K562 (cell line): ENCODE measurements around the gene KRTAP10-9. TPM values are rescaled to one million over a fixed set of nuclear protein-coding genes. Genes with fewer than 3 reads are reported as not detected.

Experiments used
- ATAC-seq: fragments of 200-7000 bp; cut with Tn5 transposase; 3 replicates; pipeline ENCODE4 v1.9.1; 2020; ENCODE audit warnings: moderate library complexity
- BruUV-seq: library from RNA; stranded (reverse); fragments of 400-500 nt; replicated peaks from 2 replicates; lab custom pipeline; 2021; lab: Mats Ljungman, UMichigan
- CTCF ChIA-PET: fragments of 300-600 bp; formaldehyde crosslinking; extraction: SDS; loops from one replicate; lab custom pipeline; 2021; ENCODE audit warnings: low intra/inter-chr PET ratio; lab: Yijun Ruan, JAX
- POLR2A ChIA-PET: fragments of 300-600, 350-650 bp; sonication (Branson Sonifier 250); formaldehyde crosslinking; extraction: SDS; loops from one replicate; lab custom pipeline; 2021; ENCODE audit warnings: antibody characterized with exemption, inconsistent platforms; lab: Yijun Ruan, JAX
- DNase-seq, 4 experiments: peaks; one replicate each; pipeline versions ENCODE4 v3.0.0 to v3.0.0-alpha.2; 2011 to 2018; ENCODE audit warnings: low spot score in 3 of 4, mixed read lengths in 3 of 4; ENCODE audit errors: extremely low read depth in 1 of 4
- FAIRE-seq: peaks from 2 replicates; lab custom pipeline; 2011; peaks lifted over from hg19 to GRCh38; lab: Jason Lieb, UNC
- H2AFZ ChIP-seq: 2 replicates; pipeline ENCODE4 v1.6.0; 2011; ENCODE audit warnings: low read depth, low read length, control low read depth, inconsistent platforms
- H3K27ac ChIP-seq: fragments of 200-600 bp; 3 replicates; pipeline ENCODE4 v1.8.0; 2011; ENCODE audit warnings: low read depth, mild to moderate bottlenecking, control low read depth, inconsistent platforms, low read length, moderate library complexity, mixed read lengths; ENCODE audit errors: extremely low read depth
- H3K27me3 ChIP-seq, 2 experiments: fragments of 300-600 bp in 1 of 2; 2 replicates in 1 of 2; 3 replicates in 1 of 2; pipeline versions ENCODE4 v1.6.0 to v1.8.0; 2011; ENCODE audit warnings: inconsistent platforms in 2 of 2, low read length in 2 of 2, mild to moderate bottlenecking in 1 of 2, mixed read lengths in 1 of 2, moderate library complexity in 1 of 2; ENCODE audit not compliant: control insufficient read depth in 2 of 2, insufficient read depth in 2 of 2
- H3K36me3 ChIP-seq: fragments of 300-600 bp; 3 replicates; pipeline ENCODE4 v1.8.0; 2011; ENCODE audit warnings: mild to moderate bottlenecking, low read length, inconsistent platforms; ENCODE audit not compliant: control insufficient read depth, insufficient read depth
- H3K4me1 ChIP-seq, 2 experiments: fragments of 200-600 bp in 1 of 2; replicated peaks in 1 of 2; 2 replicates in 1 of 2; 3 replicates in 1 of 2; pipeline versions ENCODE4 v1.5.1 to v1.8.0; 2011; ENCODE audit warnings: inconsistent platforms in 2 of 2, low read length in 2 of 2, mild to moderate bottlenecking in 1 of 2, mixed read lengths in 1 of 2, moderate library complexity in 1 of 2; ENCODE audit not compliant: control insufficient read depth in 2 of 2, insufficient read depth in 2 of 2
- H3K4me2 ChIP-seq: 2 replicates; pipeline ENCODE4 v1.6.1; 2011; ENCODE audit warnings: low read length, control low read depth, inconsistent platforms, mixed read lengths; ENCODE audit not compliant: insufficient read depth
- H3K4me3 ChIP-seq: fragments of 200-600 bp; sonication (generic), shearing (Covaris generic); 2 replicates; pipeline ENCODE4 v1.5.1; 2016; ENCODE audit warnings: control low read depth, inconsistent platforms
- H3K79me2 ChIP-seq: fragments of 200-600 bp; 3 replicates; pipeline ENCODE4 v1.8.0; 2011; ENCODE audit warnings: low read length, inconsistent platforms; ENCODE audit not compliant: control insufficient read depth, insufficient read depth
- H3K9ac ChIP-seq, 2 experiments: 2 replicates each; pipeline versions ENCODE4 v1.6.0 to v1.6.1; 2011; ENCODE audit warnings: low read depth in 2 of 2, low read length in 2 of 2, control low read depth in 1 of 2, inconsistent platforms in 1 of 2, mild to moderate bottlenecking in 1 of 2, mixed read lengths in 1 of 2; ENCODE audit not compliant: insufficient read depth in 1 of 2
- H3K9me1 ChIP-seq: one replicate; pipeline ENCODE4 v1.6.0; 2011; ENCODE audit warnings: inconsistent platforms, mild to moderate bottlenecking, low read length, moderate library complexity; ENCODE audit not compliant: control insufficient read depth, insufficient read depth
- H3K9me3 ChIP-seq: replicated peaks from 2 replicates; pipeline ENCODE4 v1.5.1; 2011; ENCODE audit warnings: low read depth, low read length, inconsistent platforms; ENCODE audit not compliant: control insufficient read depth, insufficient read depth
- H4K20me1 ChIP-seq: replicated peaks from 2 replicates; pipeline ENCODE4 v1.6.1; 2011; ENCODE audit warnings: low read length, inconsistent platforms, mixed read lengths; ENCODE audit not compliant: control insufficient read depth, insufficient read depth
- CBX3 ChIP-seq, 2 experiments: IDR thresholded peaks; 1 replicate in 1 of 2; 2 replicates in 1 of 2; pipeline ENCODE4 v1.6.1; 2012; ENCODE audit warnings: inconsistent platforms in 2 of 2, low read length in 2 of 2, borderline replicate concordance in 1 of 2, control low read depth in 1 of 2
- CTBP1 ChIP-seq: fragments of 450-650 bp; IDR thresholded peaks from 2 replicates; pipeline ENCODE4 v1.6.1; 2016; ENCODE audit warnings: borderline replicate concordance
- DMBX1 ChIP-seq: fragments of 250-450 bp; sonication (Bioruptor Pico); IDR thresholded peaks from 2 replicates; pipeline ENCODE4 v1.8.0; 2022; ENCODE audit warnings: inconsistent platforms, mild to moderate bottlenecking, moderate library complexity, borderline replicate concordance
- L3MBTL2 ChIP-seq: fragments of 450-650 bp; IDR thresholded peaks from 2 replicates; pipeline ENCODE4 v1.6.1; 2016; ENCODE audit warnings: mild to moderate bottlenecking, moderate library complexity
- THRAP3 ChIP-seq: fragments of 450-650 bp; IDR thresholded peaks from 2 replicates; pipeline ENCODE4 v1.6.1; 2016; ENCODE audit warnings: mild to moderate bottlenecking, inconsistent platforms, borderline replicate concordance
- WGBS: fragments of 100-300 bp; shearing (Covaris generic); methylation state at CpG from one replicate; pipeline ENCODE4 v1.1.6; 2016; ENCODE audit warnings: low coverage, mixed read lengths; ENCODE audit not compliant: insufficient coverage; ENCODE audit errors: missing lambda C conversion rate; 5-methylcytosine and 5-hydroxymethylcytosine counted together
- in situ Hi-C: fragments of 300-500 bp; cut with MboI; formaldehyde crosslinking; loops from 4 replicates; pipeline ENCODE4 v1.15.0; 2018; ENCODE audit warnings: inconsistent platforms, mixed read lengths
- intact Hi-C: fragments of 100-400 bp; cut with micrococcal nuclease; formaldehyde crosslinking; loops from 2 replicates; pipeline ENCODE4 v1.14.2; 2022
- polyA plus RNA-seq, 8 experiments: library from polyadenylated mRNA; depleted of rRNA in 4 of 8; stranded (reverse) in 5 of 8; unstranded in 3 of 8; fragments of >200 nt; fragmentation: Nextera tagmentation in 2 of 8; fragmentation: Illumina TruSeq in 1 of 8; extraction: Ambion mirVana in 2 of 8; extraction: Trizol in 1 of 8; gene quantifications; 2 replicates each; pipeline versions ENCODE4 v1.2.1 to v1.2.3, GENCODE V29; 2011 to 2014; ENCODE audit warnings: inconsistent platforms in 1 of 8, missing spikeins in 1 of 8
- total RNA-seq, 7 experiments: library from RNA; depleted of rRNA in 6 of 7; stranded (reverse); fragments of >200 nt in 6 of 7; fragmentation: Illumina TruSeq in 2 of 7; extraction: Trizol in 2 of 7; gene quantifications; 2 replicates each; pipeline versions ENCODE4 v1.2.1 to v1.2.3, GENCODE V29; 2011 to 2021; ENCODE audit warnings: low replicate concordance in 1 of 7
- TF ChIP-seq, protein P1 (sequence below): sonication (generic); formaldehyde crosslinking; IDR thresholded peaks from 2 replicates; pipeline ENCODE4 v1.9.0; 2022; ENCODE audit warnings: mild to moderate bottlenecking, missing genetic modification reagents
- TF ChIP-seq, protein P2 (sequence below), 2 experiments: fragments of 250-450 bp in 1 of 2; fragments of 450-650 bp in 1 of 2; sonication (Bioruptor Pico) in 1 of 2; IDR thresholded peaks; 2 replicates each; pipeline versions ENCODE4 v1.6.1 to v1.8.0; 2016 to 2021; ENCODE audit warnings: mild to moderate bottlenecking in 2 of 2, moderate library complexity in 2 of 2, missing compliant biosample characterization in 1 of 2, missing genetic modification characterization in 1 of 2
- TF ChIP-seq, protein P3 (sequence below): fragments of 450-650 bp; IDR thresholded peaks from 2 replicates; pipeline ENCODE4 v1.6.1; 2016; ENCODE audit warnings: mild to moderate bottlenecking, moderate library complexity

Gene KRTAP10-9
- total and polyA plus RNA-seq, 9 of the 15 experiments (the other 6 are each of a cell fraction or from before 2014, with no cell fraction given): not detected

DNA sequence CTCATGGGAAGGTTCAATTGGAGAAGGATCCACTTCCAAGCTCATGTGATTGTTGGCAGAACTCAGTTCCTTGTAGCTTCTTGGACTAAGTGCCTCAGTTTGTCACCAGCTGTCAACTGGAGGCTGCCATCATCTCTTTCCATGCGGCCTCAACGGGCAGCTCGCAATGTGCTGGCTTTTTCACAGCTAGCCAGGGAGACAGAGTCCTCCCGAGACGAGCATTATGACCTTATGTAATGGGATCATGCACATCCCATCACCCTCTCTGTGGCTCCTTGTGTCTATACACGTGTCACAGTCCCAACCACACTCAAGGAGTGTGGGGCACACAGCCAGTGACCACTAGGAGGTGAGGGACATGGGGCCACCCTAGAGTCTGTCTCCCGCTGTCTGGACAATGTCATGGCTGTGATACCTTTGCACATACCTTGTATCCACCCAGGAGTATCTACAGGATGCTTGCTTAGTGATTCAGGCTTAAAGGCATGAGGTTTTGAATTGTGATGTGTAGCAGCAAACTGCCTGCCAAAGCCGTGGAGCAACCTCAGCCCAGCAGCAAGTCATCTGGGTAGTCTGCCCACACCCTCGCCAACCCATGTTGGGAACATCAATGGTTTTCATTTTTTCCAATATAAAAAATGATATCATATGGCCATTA, 30.7 kb upstream of the KRTAP10-9 start:
- Histone ChIP-seq H3K9me3 (no peaks in the 10 kb centered on the region; the same call in 1 of the 2 replicates), H3K4me1 (peaks cover 24 to 29% of the 10 kb centered on the region in 2 experiments), H3K9me1 (no peaks in the 10 kb centered on the region), H3K9ac (no peak overlapping the region), H3K4me2 (no peak overlapping the region), H4K20me1 (no peaks in the 10 kb centered on the region), H3K27ac (no peak overlapping the region), H3K4me3 (no peak overlapping the region), H3K36me3 (no peaks in the 10 kb centered on the region), H3K27me3 (peaks cover 5 to 30% of the 10 kb centered on the region in 2 experiments; a peak in 4 of 5 replicates), H3K79me2 (no peaks in the 10 kb centered on the region), H2AFZ (peak overlapping the region; percentile 28; the same call in 1 of the 2 replicates)
- intact Hi-C loops (no loop called here), in situ Hi-C loops (no loop called here)
- WGBS: 4% methylated on average over 9 of the region's 9 CpGs
- POLR2A ChIA-PET: interaction anchor here (1.0 kb wide), 1 partner anchor 14 kb away, joined by 3 read pairs; no protein-coding TSS in a partner anchor
- CTCF ChIA-PET: no interaction called here
- BruUV-seq: no TSS peak
- FAIRE-seq (no peak), ATAC-seq (peak; percentile 16), DNase-seq (no peak)
- TF ChIP-seq CTBP1: 0 out of 2 replicates have a peak, but pooled peaks have one; percentile 11
- TF ChIP-seq CBX3 (IDR thresholded peaks at IDR 0.05; ENCODE audit: borderline replicate concordance in 1 of 2, low read length in 2 of 2): peak in 1 of 2 experiments; percentile 77; a peak in 1 of 3 replicates
- TF ChIP-seq, protein P1, sequence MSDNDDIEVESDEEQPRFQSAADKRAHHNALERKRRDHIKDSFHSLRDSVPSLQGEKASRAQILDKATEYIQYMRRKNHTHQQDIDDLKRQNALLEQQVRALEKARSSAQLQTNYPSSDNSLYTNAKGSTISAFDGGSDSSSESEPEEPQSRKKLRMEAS (CRISPR knock-in tag): peak; percentile 28; the same call in 1 of the 2 replicates
- TF ChIP-seq DMBX1 (CRISPR knock-in tag): peak; percentile 15; the same call in 1 of the 2 replicates
- TF ChIP-seq, protein P2, sequence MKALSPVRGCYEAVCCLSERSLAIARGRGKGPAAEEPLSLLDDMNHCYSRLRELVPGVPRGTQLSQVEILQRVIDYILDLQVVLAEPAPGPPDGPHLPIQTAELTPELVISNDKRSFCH (CRISPR knock-in tag; IDR thresholded peaks at IDR 0.05): no peak
- TF ChIP-seq, protein P2 (tag; IDR thresholded peaks at IDR 0.05): peak; percentile 42; the same call in 1 of the 2 replicates
- TF ChIP-seq L3MBTL2: peak; percentile 21; the same call in 1 of the 2 replicates
- no peak for TF ChIP-seq THRAP3
- TF ChIP-seq, protein P3, sequence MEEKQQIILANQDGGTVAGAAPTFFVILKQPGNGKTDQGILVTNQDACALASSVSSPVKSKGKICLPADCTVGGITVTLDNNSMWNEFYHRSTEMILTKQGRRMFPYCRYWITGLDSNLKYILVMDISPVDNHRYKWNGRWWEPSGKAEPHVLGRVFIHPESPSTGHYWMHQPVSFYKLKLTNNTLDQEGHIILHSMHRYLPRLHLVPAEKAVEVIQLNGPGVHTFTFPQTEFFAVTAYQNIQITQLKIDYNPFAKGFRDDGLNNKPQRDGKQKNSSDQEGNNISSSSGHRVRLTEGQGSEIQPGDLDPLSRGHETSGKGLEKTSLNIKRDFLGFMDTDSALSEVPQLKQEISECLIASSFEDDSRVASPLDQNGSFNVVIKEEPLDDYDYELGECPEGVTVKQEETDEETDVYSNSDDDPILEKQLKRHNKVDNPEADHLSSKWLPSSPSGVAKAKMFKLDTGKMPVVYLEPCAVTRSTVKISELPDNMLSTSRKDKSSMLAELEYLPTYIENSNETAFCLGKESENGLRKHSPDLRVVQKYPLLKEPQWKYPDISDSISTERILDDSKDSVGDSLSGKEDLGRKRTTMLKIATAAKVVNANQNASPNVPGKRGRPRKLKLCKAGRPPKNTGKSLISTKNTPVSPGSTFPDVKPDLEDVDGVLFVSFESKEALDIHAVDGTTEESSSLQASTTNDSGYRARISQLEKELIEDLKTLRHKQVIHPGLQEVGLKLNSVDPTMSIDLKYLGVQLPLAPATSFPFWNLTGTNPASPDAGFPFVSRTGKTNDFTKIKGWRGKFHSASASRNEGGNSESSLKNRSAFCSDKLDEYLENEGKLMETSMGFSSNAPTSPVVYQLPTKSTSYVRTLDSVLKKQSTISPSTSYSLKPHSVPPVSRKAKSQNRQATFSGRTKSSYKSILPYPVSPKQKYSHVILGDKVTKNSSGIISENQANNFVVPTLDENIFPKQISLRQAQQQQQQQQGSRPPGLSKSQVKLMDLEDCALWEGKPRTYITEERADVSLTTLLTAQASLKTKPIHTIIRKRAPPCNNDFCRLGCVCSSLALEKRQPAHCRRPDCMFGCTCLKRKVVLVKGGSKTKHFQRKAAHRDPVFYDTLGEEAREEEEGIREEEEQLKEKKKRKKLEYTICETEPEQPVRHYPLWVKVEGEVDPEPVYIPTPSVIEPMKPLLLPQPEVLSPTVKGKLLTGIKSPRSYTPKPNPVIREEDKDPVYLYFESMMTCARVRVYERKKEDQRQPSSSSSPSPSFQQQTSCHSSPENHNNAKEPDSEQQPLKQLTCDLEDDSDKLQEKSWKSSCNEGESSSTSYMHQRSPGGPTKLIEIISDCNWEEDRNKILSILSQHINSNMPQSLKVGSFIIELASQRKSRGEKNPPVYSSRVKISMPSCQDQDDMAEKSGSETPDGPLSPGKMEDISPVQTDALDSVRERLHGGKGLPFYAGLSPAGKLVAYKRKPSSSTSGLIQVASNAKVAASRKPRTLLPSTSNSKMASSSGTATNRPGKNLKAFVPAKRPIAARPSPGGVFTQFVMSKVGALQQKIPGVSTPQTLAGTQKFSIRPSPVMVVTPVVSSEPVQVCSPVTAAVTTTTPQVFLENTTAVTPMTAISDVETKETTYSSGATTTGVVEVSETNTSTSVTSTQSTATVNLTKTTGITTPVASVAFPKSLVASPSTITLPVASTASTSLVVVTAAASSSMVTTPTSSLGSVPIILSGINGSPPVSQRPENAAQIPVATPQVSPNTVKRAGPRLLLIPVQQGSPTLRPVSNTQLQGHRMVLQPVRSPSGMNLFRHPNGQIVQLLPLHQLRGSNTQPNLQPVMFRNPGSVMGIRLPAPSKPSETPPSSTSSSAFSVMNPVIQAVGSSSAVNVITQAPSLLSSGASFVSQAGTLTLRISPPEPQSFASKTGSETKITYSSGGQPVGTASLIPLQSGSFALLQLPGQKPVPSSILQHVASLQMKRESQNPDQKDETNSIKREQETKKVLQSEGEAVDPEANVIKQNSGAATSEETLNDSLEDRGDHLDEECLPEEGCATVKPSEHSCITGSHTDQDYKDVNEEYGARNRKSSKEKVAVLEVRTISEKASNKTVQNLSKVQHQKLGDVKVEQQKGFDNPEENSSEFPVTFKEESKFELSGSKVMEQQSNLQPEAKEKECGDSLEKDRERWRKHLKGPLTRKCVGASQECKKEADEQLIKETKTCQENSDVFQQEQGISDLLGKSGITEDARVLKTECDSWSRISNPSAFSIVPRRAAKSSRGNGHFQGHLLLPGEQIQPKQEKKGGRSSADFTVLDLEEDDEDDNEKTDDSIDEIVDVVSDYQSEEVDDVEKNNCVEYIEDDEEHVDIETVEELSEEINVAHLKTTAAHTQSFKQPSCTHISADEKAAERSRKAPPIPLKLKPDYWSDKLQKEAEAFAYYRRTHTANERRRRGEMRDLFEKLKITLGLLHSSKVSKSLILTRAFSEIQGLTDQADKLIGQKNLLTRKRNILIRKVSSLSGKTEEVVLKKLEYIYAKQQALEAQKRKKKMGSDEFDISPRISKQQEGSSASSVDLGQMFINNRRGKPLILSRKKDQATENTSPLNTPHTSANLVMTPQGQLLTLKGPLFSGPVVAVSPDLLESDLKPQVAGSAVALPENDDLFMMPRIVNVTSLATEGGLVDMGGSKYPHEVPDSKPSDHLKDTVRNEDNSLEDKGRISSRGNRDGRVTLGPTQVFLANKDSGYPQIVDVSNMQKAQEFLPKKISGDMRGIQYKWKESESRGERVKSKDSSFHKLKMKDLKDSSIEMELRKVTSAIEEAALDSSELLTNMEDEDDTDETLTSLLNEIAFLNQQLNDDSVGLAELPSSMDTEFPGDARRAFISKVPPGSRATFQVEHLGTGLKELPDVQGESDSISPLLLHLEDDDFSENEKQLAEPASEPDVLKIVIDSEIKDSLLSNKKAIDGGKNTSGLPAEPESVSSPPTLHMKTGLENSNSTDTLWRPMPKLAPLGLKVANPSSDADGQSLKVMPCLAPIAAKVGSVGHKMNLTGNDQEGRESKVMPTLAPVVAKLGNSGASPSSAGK: peak; percentile 47; the same call in 1 of the 2 replicates
